GM18511 (cell line): Measurements from ENCODE around the gene TSPAN33.

Source experiments
- ATAC-seq: cut with Tn5 transposase; IDR thresholded peaks from one replicate; pipeline ENCODE4 v1.9.1; 2021; ENCODE audit warnings: mild to moderate bottlenecking, moderate library complexity; ENCODE audit not compliant: unreplicated experiment

TSPAN33 gene

GRCh38 chr7:129134356-129134987 lies 10.0 kb upstream of the TSPAN33 start:
- no peak for ATAC-seq

GRCh38 chr7:129136887-129137642 lies 7.4 kb upstream of the TSPAN33 start:
- ATAC-seq, result peak; percentile 74

- ATAC-seq, result no peak
These were observed 798 bp upstream of the TSPAN33 start for GRCh38 chr7:129143724-129144094.

- ATAC-seq, result peak; percentile 27
These were observed 544 bp downstream of the TSPAN33 start for GRCh38 chr7:129144834-129145668.

- peak; percentile 73 for ATAC-seq
These were observed 1.9 kb downstream of the TSPAN33 start for GRCh38 chr7:129146237-129146979.

GRCh38 chr7:129147731-129148130 lies 3.2 kb downstream of the TSPAN33 start:
- no peak for ATAC-seq

GRCh38 chr7:129149511-129149910 lies 5.0 kb downstream of the TSPAN33 start:
- no peak for ATAC-seq

- no peak for ATAC-seq
These were observed 5.9 kb downstream of the TSPAN33 start for GRCh38 chr7:129150199-129150996.

- ATAC-seq, result no peak
These were observed 13.1 kb downstream of the TSPAN33 start for GRCh38 chr7:129157651-129158050.

GRCh38 chr7:129159539-129159938 lies 15.0 kb downstream of the TSPAN33 start:
- ATAC-seq, result no peak

- no peak for ATAC-seq
These were observed 15.8 kb downstream of the TSPAN33 start for GRCh38 chr7:129160161-129160905.

- no peak for ATAC-seq
These were observed 17.2 kb downstream of the TSPAN33 start for GRCh38 chr7:129161524-129162225.

GRCh38 chr7:129162732-129163131 lies 18.2 kb downstream of the TSPAN33 start:
- ATAC-seq, result no peak

GRCh38 chr7:129163875-129164544 lies 19.5 kb downstream of the TSPAN33 start:
- no peak for ATAC-seq

GRCh38 chr7:129166745-129167144 lies 22.2 kb downstream of the TSPAN33 start:
- no peak for ATAC-seq

GRCh38 chr7:129167817-129168216 lies 23.3 kb downstream of the TSPAN33 start:
- no peak for ATAC-seq

GRCh38 chr7:129168231-129169021 lies 23.9 kb downstream of the TSPAN33 start:
- no peak for ATAC-seq
